Liver (tissue), 9 donors: ENCODE data around the gene CD164L2. TPM values are rescaled to one million over a fixed set of nuclear protein-coding genes. Genes with fewer than 3 reads are reported as not detected.

Source experiments
- DNase-seq: peaks from one replicate; pipeline ENCODE4 v3.0.0-alpha.2; 2017; ENCODE audit warnings: low spot score
- H3K27ac ChIP-seq, 2 donors: one replicate each; pipeline ENCODE4 v1.7.0; 2013; ENCODE audit warnings: inconsistent platforms in 2 of 2, low read length in 2 of 2, control low read depth in 1 of 2, low read depth in 1 of 2, mild to moderate bottlenecking in 1 of 2
- H3K27me3 ChIP-seq, 4 donors: one replicate each; pipeline versions ENCODE4 v1.6.1 to v1.7.0; 2013; ENCODE audit warnings: low read length in 3 of 4, inconsistent platforms in 1 of 4, mild to moderate bottlenecking in 1 of 4, moderate library complexity in 1 of 4; ENCODE audit not compliant: control insufficient read depth in 4 of 4, insufficient read depth in 4 of 4
- H3K36me3 ChIP-seq, 4 donors: one replicate each; pipeline versions ENCODE4 v1.6.1 to v1.7.0; 2013; ENCODE audit warnings: low read length in 3 of 4, mild to moderate bottlenecking in 3 of 4, low read depth in 1 of 4, moderate library complexity in 1 of 4; ENCODE audit not compliant: control insufficient read depth in 4 of 4, insufficient read depth in 3 of 4
- H3K4me1 ChIP-seq, 4 donors: one replicate each; pipeline versions ENCODE4 v1.6.1 to v1.7.0; 2013; ENCODE audit warnings: low read length in 3 of 4, mild to moderate bottlenecking in 3 of 4, moderate library complexity in 1 of 4; ENCODE audit not compliant: control insufficient read depth in 4 of 4, insufficient read depth in 4 of 4
- H3K4me3 ChIP-seq, 3 donors: one replicate each; pipeline versions ENCODE4 v1.6.1 to v1.7.0; 2013; ENCODE audit warnings: low read length in 3 of 3, control low read depth in 1 of 3, low read depth in 1 of 3, mild to moderate bottlenecking in 1 of 3
- H3K9ac ChIP-seq, 2 donors: one replicate each; pipeline ENCODE4 v1.7.0; 2013; ENCODE audit warnings: low read length in 2 of 2, mild to moderate bottlenecking in 2 of 2, moderate library complexity in 2 of 2, control low read depth in 1 of 2, low read depth in 1 of 2
- H3K9me3 ChIP-seq, 4 donors: one replicate each; pipeline versions ENCODE4 v1.6.1 to v1.7.0; 2013; ENCODE audit warnings: low read length in 3 of 4; ENCODE audit not compliant: control insufficient read depth in 4 of 4
- FOXA1 ChIP-seq: IDR thresholded peaks from 2 replicates; pipeline ENCODE4 v1.6.1; 2016; ENCODE audit warnings: antibody characterized with exemption
- FOXA2 ChIP-seq: IDR thresholded peaks from 2 replicates; pipeline ENCODE4 v1.6.1; 2016; ENCODE audit warnings: antibody characterized with exemption
- HNF4A ChIP-seq, 2 donors: conservative IDR thresholded peaks; 2 replicates each; pipeline ENCODE4 v1.6.1; 2016; ENCODE audit warnings: antibody characterized with exemption in 2 of 2, mild to moderate bottlenecking in 2 of 2
- HNF4G ChIP-seq: IDR thresholded peaks from 2 replicates; pipeline ENCODE4 v1.6.1; 2016; ENCODE audit warnings: antibody characterized with exemption
- NR2F2 ChIP-seq: IDR thresholded peaks from 2 replicates; pipeline ENCODE4 v1.6.1; 2016; ENCODE audit warnings: antibody characterized with exemption
- RAD21 ChIP-seq, 2 donors: IDR thresholded peaks; 2 replicates each; pipeline ENCODE4 v1.6.1; 2016; ENCODE audit warnings: antibody characterized with exemption in 2 of 2, mild to moderate bottlenecking in 2 of 2
- RXRA ChIP-seq, 2 donors: IDR thresholded peaks; 2 replicates each; pipeline ENCODE4 v1.6.1; 2017 to 2018; ENCODE audit warnings: antibody characterized with exemption in 2 of 2, mild to moderate bottlenecking in 1 of 2
- SP1 ChIP-seq: IDR thresholded peaks from 2 replicates; pipeline ENCODE4 v1.6.1; 2018; ENCODE audit warnings: antibody characterized with exemption, mild to moderate bottlenecking
- TAF1 ChIP-seq: conservative IDR thresholded peaks from 2 replicates; pipeline ENCODE4 v1.6.1; 2016; ENCODE audit warnings: antibody characterized with exemption, mild to moderate bottlenecking
- YY1 ChIP-seq: IDR thresholded peaks from 2 replicates; pipeline ENCODE4 v1.6.1; 2016; ENCODE audit warnings: antibody characterized with exemption, mild to moderate bottlenecking
- WGBS: extraction: QIAGEN DNeasy Blood & Tissue Kit; methylation state at CpG from one replicate; pipeline ENCODE4 v1.1.7; 2013; 5-methylcytosine and 5-hydroxymethylcytosine counted together
- polyA plus RNA-seq, 2 donors: library from polyadenylated mRNA; stranded (reverse) in 1 of 2; unstranded in 1 of 2; fragments of 200-250 nt in 1 of 2; fragments of >200 nt in 1 of 2; fragmentation: Nextera tagmentation in 1 of 2; extraction: Ambion mirVana in 1 of 2; gene quantifications; one replicate each; pipeline versions ENCODE4 v1.2.1 to v1.2.3, GENCODE V29; 2013 to 2015
- total RNA-seq, 2 donors: library from RNA; depleted of rRNA; stranded (reverse); fragments of >200 nt; gene quantifications; one replicate each; pipeline ENCODE4 v1.2.3, GENCODE V29; 2014
- TF ChIP-seq, protein P1 (sequence below): IDR thresholded peaks from 2 replicates; pipeline ENCODE4 v1.6.1; 2016; ENCODE audit warnings: antibody characterized with exemption
- TF ChIP-seq, protein P2 (sequence below): IDR thresholded peaks from 2 replicates; pipeline ENCODE4 v1.6.1; 2016; ENCODE audit warnings: antibody characterized with exemption
- TF ChIP-seq, protein P3 (sequence below): IDR thresholded peaks from 2 replicates; pipeline ENCODE4 v1.6.1; 2016; ENCODE audit warnings: antibody characterized with exemption
- TF ChIP-seq, protein P4 (sequence below): fragments of 150-350 bp; IDR thresholded peaks from 2 replicates; pipeline ENCODE4 v1.5.1; 2017; ENCODE audit warnings: improper control_type of control experiment, low read depth, low read length; ENCODE audit not compliant: missing input control
- donor health status: healthy.
- donor health status: healthy.
- donor health status: healthy.
- donor health status: healthy.
- donor health status: healthy.

Gene CD164L2
- total and polyA plus RNA-seq, 4 donors = not detected

DNA sequence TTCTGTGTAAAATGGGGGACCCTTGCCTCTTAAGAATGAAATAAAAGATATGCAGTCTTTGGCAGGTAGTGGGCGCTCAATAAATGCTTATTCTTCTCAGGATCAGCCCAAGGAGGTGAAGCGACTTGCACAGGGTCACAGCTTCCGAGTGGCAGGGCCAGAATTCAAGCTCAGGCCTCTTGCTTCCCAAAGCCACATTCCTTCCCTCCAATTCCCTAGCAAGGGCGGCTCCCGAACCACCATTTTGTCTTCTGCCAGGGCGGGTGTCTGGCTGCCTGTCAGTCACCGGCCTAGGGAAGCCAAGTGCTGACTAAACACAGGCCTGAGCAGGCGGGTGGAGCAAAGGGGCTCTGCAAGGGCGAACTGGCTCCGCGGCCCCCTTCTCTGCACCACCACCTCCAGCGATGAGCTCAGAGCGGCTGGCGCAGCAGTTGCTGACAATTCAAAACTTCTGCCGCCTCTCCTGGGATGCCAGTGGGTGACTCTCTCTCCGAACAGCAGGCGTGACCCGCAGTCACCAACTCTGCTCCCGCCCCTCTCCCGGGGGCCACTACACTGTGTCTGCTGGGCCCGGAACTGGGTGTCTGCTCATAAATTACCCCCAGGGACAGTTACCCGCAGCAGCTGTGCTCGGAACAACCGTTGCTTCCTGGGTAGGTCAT, 20.1 kb upstream of the CD164L2 start:
- no peak overlapping the region for H3K4me3 ChIP-seq
- DNase-seq = no peak
- H3K9me3 ChIP-seq = no peaks in the 10 kb centered on the region
- peaks cover 0 to 12% (median 2%) of the 10 kb centered on the region in 4 donors for H3K4me1 ChIP-seq
- no peak overlapping the region for H3K9ac ChIP-seq
- TF ChIP-seq HNF4A (conservative IDR thresholded peaks at IDR 0.05) (no peak), YY1 (peak; percentile 61), RXRA (IDR thresholded peaks at IDR 0.05) (peak in 1 of 2 donors; percentile 14), TAF1 (no peak), RAD21 (IDR thresholded peaks at IDR 0.05) (no peak), FOXA1 (no peak), NR2F2 (no peak), HNF4G (no peak), FOXA2 (no peak), SP1 (no peak)
- TF ChIP-seq, protein P1, sequence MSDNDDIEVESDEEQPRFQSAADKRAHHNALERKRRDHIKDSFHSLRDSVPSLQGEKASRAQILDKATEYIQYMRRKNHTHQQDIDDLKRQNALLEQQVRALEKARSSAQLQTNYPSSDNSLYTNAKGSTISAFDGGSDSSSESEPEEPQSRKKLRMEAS = no peak
- TF ChIP-seq, protein P2, sequence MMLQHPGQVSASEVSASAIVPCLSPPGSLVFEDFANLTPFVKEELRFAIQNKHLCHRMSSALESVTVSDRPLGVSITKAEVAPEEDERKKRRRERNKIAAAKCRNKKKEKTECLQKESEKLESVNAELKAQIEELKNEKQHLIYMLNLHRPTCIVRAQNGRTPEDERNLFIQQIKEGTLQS = no peak
- TF ChIP-seq, protein P3, sequence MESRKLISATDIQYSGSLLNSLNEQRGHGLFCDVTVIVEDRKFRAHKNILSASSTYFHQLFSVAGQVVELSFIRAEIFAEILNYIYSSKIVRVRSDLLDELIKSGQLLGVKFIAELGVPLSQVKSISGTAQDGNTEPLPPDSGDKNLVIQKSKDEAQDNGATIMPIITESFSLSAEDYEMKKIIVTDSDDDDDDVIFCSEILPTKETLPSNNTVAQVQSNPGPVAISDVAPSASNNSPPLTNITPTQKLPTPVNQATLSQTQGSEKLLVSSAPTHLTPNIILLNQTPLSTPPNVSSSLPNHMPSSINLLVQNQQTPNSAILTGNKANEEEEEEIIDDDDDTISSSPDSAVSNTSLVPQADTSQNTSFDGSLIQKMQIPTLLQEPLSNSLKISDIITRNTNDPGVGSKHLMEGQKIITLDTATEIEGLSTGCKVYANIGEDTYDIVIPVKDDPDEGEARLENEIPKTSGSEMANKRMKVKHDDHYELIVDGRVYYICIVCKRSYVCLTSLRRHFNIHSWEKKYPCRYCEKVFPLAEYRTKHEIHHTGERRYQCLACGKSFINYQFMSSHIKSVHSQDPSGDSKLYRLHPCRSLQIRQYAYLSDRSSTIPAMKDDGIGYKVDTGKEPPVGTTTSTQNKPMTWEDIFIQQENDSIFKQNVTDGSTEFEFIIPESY = no peak
- TF ChIP-seq, protein P4, sequence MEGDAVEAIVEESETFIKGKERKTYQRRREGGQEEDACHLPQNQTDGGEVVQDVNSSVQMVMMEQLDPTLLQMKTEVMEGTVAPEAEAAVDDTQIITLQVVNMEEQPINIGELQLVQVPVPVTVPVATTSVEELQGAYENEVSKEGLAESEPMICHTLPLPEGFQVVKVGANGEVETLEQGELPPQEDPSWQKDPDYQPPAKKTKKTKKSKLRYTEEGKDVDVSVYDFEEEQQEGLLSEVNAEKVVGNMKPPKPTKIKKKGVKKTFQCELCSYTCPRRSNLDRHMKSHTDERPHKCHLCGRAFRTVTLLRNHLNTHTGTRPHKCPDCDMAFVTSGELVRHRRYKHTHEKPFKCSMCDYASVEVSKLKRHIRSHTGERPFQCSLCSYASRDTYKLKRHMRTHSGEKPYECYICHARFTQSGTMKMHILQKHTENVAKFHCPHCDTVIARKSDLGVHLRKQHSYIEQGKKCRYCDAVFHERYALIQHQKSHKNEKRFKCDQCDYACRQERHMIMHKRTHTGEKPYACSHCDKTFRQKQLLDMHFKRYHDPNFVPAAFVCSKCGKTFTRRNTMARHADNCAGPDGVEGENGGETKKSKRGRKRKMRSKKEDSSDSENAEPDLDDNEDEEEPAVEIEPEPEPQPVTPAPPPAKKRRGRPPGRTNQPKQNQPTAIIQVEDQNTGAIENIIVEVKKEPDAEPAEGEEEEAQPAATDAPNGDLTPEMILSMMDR = peak; percentile 23
- H3K36me3 ChIP-seq = peaks cover 0 to 16% (median 5%) of the 10 kb centered on the region in 4 donors
- 68% methylated on average over 24 of the region's 24 CpGs for WGBS
- H3K27ac ChIP-seq = peak overlapping the region in 1 of 2 donors; percentile 15
- no peaks in the 10 kb centered on the region for H3K27me3 ChIP-seq

DNA sequence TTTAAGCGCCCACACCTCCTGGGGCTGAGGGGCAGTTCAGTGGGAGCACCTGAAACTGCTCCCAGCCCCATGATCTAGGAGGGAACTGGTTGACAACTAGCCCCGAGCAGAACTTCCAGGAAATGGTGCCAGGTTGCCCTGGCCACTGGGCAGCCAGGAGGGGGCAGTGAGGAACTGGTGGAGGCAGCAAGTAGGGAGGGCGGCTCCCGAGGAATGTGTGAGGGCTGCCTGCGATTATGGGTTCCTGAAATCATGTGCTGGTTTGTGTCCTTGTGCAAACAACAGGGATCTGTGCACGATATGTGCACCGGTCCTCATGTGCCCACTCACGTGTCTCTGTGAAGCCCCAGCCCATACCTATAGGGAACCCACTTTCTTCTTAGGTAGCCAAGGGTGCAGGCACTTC, 19.2 kb upstream of the CD164L2 start:
- TF ChIP-seq TAF1 = no peak
- TF ChIP-seq, protein P3 = no peak
- TF ChIP-seq, protein P4 = peak; percentile 52
- TF ChIP-seq RAD21 (IDR thresholded peaks at IDR 0.05) = peak; percentile 71 to 76
- no peak for TF ChIP-seq NR2F2
- TF ChIP-seq, protein P2 = no peak
- no peaks in the 10 kb centered on the region for H3K27me3 ChIP-seq
- H3K4me1 ChIP-seq = peaks cover 0 to 12% (median 2%) of the 10 kb centered on the region in 4 donors
- no peaks in the 10 kb centered on the region for H3K9me3 ChIP-seq
- no peak overlapping the region for H3K27ac ChIP-seq
- no peak overlapping the region for H3K9ac ChIP-seq
- no peak for DNase-seq
- 35% methylated on average over 8 of the region's 8 CpGs for WGBS
- H3K36me3 ChIP-seq = peaks cover 0 to 8% (median 2%) of the 10 kb centered on the region in 4 donors
- no peak overlapping the region for H3K4me3 ChIP-seq
